Measurements from ENCODE around the gene PRG2.
"Not testable (repeated sequence)": the region's sequence is repeated elsewhere in the genome, so short reads cannot be mapped to it uniquely, and the experiment has no call there.

PRG2 gene

GRCh38 chr11:57419146-57419545 lies 28.7 kb upstream of the PRG2 start:
- no peak for DNase-seq (ENCODE audit: low spot score)

DNA sequence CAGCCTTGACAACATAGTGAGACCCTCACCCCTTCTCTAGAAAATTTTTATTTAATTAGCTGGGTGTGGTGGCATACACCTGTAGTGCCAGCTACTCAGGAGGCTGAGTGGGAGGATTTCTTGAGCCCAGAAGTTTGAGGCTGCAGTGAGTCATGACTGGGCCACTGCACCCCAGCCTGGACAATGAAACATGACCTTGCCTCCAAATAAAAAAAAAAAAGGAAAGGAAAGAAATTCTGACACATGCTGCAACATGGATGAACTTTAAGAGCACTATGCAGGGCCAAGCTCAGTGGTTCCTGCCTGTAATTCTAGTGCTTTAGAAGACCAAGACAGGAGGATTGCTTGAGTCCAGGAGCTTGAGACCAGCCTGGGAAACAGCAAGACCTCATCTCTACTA lies 27.7 kb upstream of the PRG2 start:
- DNase-seq (ENCODE audit: low spot score) = no peak

DNA sequence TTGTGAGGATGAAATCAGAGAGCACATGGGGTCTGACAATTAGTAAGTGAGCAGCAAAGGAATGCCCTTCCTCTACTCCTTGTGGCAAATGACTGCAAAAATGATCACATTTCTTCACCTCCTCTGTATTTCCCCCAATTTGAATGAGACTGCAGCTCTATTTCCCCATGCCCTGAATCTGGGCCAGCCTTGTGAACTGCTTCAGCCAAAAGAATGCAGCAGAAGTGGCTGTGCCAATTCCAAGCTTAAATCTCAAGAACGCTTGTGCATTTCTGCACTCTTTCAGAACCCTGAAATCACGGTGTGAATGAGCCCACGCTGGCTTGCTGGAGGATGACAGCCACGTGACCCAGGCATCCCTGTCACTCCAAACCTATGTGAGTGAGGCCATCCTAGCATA lies 26.6 kb upstream of the PRG2 start:
- DNase-seq (ENCODE audit: low spot score) = no peak

DNA sequence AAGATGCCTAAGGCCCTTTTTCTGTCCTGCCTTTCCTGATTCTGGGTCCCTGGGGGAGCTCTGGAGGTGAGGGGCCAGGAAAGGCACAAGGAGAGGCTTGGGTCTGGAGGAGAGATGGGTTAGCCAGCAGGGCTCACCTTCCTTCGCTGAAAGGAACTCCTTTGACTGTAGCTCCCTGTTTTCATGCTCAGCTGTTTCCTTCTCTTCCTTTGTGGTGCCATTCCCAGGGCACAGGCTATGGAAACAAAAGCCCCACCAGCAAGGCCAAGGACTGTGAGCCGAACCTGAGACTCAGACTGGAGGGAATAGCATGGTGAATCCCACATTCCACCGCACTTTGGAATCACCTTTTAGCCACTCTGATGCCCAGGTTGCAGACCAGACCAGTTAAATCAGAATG lies 26.0 kb upstream of the PRG2 start:
- DNase-seq (ENCODE audit: low spot score) = no peak

GRCh38 chr11:57414612-57415212 lies 24.3 kb upstream of the PRG2 start:
- no peak for DNase-seq (ENCODE audit: low spot score)

- DNase-seq (ENCODE audit: low spot score) = no peak
Observed at GRCh38 chr11:57413681-57414080, 23.2 kb upstream of the PRG2 start.

DNA sequence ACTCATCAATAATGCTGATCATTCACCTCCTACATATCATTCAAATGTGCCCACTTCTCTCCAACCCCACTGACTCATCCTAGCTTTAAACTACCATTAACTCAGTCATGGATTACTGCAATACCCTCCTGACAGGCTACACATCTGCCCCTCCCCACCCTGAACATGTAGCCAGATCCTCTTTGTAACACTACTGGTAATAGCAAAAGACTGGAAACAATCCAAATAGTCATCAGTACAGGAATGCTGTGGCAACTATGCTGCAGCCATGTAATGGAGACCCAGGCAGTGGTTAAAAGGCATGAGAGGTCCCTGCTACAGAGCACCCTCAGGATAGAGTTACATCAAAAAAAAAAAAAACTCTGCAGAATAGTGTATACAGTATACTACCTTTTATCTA lies 19.8 kb upstream of the PRG2 start:
- no peak for DNase-seq (ENCODE audit: low spot score)

DNA sequence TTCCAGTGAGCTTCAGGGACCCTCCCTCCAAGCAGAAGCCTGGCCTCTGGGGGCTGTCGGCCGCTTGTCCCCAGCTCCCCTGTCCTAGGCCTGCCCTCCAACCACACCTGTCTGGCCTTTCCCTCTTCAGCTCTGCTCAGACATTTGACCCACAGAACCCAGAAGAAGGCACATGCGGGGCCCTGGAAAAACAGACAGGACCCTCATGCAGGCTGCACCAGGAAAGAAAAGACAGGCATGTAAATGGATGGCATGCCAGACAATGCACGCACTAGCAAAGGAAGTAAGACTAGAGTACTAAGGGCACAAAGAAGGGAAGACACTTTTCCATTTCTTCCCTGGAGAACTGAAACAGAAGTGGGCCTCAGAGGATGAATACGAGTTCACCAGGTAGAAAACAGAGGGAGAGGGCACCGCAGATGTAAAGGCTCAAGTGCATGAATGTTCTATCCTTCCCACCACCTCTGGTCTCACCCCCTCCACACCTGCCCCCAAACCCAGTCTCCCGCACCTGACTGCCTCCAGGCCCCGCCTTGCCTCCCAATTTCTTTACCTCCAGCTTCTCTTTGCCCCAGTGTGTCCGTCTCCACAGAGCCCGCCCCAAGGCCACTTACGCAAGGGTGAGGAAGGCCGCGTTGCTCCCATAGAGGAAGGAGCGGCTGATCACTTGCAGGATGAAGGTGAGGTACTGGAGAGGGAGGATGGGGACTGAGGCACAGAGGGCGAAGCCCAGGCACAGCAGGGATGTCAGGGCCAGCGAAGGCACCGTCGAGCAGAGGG lies 19.1 kb upstream of the PRG2 start:
- no peak for DNase-seq (ENCODE audit: low spot score)

DNA sequence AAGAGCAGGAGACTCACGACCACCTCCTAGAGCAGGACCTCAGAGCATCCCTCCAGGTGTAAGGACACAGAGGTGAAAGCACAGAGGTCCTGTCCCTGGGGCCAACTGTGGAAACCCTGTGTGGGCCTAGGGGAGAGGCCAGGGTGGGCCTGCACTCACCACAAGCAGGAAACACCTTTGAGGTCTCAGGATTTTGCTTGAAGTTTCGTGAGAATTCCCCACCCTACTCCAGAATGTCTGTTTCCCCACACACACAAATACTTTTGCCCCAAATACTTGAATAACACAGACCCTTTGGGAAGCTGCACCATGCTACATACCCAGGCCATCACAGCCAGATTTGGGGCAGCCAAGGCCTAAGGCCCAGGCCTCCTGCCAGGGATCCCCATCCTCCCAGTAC lies 18.3 kb upstream of the PRG2 start:
- DNase-seq (ENCODE audit: low spot score) = no peak

- no peak for DNase-seq (ENCODE audit: low spot score)
Observed at GRCh38 chr11:57407941-57408475, 17.6 kb upstream of the PRG2 start.

GRCh38 chr11:57407010-57407920 lies 16.8 kb upstream of the PRG2 start:
- DNase-seq (ENCODE audit: low spot score) = no peak

- no peak for DNase-seq (ENCODE audit: low spot score)
Observed at GRCh38 chr11:57406337-57406904, 16.0 kb upstream of the PRG2 start.

DNA sequence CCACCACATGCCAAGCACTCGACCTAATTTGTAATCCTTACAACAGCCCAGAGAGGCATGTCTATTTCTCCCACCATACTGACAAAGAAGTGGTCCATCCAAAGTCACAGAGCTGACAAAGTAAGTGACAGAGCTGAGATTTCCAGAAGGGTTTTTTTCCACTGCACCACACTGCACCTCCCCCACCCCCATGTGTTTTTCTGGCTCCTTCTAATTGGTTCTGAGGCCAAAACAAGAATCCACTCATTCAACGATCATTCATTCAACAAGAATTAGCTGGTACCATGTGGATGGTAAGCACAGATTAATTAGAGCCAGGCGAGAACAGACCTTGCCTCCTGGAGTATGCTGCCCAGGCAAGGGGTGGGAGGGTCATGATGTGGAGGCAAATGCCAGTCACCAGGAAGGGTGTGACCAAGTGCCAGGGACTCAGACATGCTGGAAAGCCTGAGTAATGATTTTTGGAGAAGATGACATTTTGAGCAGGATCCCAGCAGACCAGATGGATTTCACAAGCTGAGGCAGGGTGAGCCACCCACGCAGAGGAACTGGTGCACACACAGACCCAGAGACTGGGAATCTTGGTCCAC lies 14.9 kb upstream of the PRG2 start:
- no peak for DNase-seq (ENCODE audit: low spot score)

- DNase-seq (ENCODE audit: low spot score) = no peak
Observed at GRCh38 chr11:57403802-57404147, 13.3 kb upstream of the PRG2 start.

DNA sequence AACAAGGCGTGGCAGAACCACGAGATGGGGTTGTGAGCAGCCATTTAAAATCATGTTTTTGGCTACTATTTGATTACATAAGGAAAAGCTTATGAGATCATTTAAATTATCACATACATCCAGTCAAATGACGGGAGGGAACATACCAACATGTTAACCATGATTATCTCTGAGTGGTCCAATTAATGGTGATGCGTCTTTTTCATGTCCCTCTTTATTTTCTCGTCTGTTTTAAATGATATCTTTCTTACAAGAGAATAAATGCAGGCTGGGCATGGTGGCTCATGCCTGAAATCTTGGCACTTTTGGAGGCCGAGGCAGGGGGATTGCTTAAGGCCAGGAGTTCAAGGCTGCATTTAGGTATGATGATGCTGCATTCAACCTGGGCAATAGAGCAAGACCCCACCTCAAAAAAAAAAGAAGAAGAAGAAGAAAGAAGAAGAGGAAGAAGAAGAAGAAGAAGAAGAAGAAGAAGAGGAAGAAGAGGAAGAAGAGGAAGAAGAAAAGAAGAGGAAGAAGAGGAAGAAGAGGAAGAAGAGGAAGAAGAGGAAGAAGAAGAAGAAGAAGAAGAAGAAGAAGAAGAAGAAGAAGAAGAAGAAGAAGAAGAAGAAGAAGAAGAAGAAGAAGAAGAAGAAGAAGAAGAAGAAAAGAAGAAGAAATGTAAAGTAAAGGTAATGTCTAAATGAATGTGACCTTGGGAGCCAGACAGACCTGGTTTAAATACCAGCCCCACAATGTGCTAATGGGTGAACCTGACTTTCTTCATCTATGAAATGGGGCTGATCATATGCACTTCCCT lies 12.8 kb upstream of the PRG2 start:
- DNase-seq (ENCODE audit: low spot score) = not testable (repeated sequence)

DNA sequence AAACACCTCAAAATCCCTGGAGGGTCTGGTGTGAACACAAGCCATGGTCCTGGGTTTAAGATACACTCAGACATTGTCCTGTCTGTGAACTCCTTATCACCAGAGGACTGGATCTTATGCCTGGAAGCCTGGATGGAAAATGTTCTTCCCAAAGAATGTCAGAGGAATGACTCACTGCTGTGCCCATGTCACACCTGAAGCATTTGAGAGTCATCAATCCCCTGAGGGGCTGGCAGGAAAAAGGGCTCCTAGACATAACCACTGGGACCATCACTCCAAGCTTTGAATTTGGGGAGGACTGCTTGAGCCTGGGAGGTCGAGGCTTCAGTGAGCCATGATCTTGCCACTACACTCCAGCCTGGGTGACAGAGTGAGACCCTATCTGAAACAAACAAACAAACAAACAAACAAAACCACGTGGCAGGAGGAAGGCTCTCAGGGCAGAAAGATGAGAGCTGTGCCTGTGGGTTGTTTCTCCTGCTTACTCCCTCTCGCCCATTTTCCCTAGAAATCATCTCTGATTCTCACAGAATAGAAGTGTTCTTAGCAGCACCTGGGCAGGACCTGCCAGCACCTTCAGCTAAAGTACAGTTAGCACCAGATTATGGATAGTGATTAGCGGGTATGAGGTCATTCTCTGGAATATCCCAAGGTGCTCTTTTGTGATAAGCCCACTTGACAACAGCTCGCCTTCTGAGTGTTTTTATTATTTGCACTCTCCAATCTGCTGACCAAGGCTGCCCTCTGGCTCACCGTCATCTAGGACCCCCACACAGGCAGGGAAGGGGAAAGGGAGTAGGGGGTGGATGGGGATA lies 11.9 kb upstream of the PRG2 start:
- DNase-seq (ENCODE audit: low spot score) = no peak

- no peak for DNase-seq (ENCODE audit: low spot score)
Observed at GRCh38 chr11:57399972-57400578, 9.6 kb upstream of the PRG2 start.

- DNase-seq (ENCODE audit: low spot score) = no peak
Observed at GRCh38 chr11:57399221-57399620, 8.8 kb upstream of the PRG2 start.

GRCh38 chr11:57397394-57397990 lies 7.0 kb upstream of the PRG2 start:
- DNase-seq (ENCODE audit: low spot score) = no peak
